Fibroblast of skin of right quadriceps (primary cell): ENCODE data around the gene CTNNB1.
A peak's percentile ranks its signal among the peaks of the same experiment; 100 is the strongest.

ENCODE experiments used
- DNase-seq: peaks from one replicate; pipeline ENCODE4 v3.0.0-alpha.2; 2013

CTNNB1 gene

DNA sequence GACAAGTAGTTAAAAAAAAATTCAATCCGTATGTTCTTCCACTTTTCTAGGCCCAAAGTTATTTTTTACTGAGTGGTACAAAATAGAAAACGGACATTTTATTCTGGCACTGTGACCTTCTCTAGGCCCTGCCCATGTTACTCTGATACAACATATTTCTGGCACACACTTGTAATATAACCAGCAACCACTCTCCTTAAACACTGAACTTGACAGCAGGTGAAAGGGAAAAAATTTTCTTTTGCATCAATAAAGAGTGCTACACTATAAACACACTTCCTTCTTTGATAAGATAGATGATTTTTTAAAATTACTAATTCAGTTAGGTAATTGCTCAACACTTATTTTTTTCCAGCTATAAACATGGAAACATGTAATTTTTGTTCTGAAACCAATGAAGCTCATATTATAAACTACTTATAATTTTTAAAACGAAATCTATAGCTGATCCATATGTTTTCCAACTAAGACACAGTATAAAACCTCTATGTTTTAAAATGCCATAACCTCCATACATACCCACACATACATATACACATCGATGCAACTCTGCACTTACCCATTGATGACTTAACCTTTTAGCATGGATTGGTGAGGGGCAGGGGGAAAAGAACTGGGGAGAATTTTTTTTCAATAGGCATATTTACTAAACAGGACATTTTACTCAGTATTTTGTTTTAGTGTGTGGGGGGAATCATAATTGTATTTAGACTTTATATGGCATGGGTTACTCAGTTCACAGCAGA is 5.3 kb upstream of the CTNNB1 start:
- DNase-seq = no peak

DNA sequence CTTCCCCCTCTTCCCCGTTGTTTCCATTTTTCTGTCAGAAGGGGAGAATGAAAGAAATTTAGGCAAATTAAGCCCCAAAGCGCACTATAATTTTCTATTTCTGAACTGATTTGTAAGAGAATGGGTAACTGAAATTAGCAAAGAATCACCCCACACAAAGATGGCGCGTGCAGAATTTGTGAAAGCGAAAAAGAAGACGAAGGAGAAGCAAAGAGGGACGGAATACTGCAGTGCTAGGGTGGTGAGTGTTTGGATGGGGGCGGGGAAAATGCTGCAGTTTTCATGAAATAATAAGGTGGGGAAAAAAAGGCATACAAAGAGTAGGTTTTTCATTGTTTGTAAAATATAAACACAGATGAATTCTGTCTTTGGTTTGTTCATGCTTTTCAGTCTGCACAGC is 4.6 kb upstream of the CTNNB1 start:
- no peak for DNase-seq

DNA sequence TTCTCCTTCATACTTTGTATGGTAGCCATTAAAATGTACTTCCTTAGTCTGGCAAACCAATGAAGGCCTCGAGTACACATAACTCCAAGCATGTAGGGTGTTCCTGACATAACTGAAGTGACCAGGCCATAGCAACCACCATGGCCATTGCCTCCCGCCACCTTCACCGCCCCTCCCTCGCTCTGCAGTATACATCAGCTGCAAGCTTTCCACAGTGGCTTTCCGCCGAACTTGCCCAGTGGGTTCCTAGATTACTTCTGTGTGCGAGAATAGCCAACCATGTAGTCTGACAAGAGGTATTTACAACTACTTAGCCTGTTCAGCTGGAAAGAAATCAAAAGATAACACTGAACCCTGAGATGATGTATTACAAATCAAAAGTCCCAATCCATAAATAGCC is 3.4 kb upstream of the CTNNB1 start:
- DNase-seq = no peak

DNA sequence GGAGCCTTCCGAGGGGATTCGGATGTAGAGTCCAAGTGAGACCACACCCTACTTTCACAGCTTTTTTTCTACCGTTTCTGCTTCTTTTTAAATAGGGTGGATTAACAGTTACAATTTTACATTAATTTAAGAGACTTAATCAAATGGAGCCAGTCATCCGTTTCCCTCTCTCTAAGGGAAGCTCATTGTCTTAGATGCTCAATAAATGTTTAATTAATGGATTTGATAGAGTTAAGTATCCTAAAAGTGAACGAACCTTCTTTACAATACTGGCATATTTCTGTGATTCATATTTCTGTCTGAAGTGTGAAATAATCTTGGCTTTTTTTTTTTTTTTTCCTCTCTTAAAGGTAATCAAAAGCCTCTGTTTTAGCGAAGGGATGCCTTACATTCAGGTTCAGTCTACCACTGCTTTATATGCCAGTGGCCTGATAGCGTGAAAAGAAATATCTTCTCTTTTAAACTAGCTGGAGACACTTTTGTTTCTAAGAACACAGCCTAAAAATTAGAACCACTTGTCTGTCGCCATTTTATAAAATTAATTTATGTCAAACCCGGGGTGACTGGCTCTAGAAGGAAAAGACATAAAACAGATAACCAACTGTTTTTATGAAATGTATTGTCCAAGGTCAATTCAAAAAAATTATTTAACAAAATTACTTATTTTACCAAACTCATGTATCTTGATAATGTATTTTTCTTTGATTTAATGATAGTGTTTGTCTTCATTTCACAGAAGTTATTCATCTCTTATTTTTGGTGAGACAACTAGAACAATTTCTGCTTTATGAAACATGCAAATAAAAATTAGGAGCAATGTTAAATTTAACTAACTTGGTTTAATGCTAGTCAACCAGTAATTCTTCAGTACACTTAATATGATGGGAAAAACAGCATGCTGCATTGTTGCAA is 2.5 kb upstream of the CTNNB1 start:
- no peak for DNase-seq

DNA sequence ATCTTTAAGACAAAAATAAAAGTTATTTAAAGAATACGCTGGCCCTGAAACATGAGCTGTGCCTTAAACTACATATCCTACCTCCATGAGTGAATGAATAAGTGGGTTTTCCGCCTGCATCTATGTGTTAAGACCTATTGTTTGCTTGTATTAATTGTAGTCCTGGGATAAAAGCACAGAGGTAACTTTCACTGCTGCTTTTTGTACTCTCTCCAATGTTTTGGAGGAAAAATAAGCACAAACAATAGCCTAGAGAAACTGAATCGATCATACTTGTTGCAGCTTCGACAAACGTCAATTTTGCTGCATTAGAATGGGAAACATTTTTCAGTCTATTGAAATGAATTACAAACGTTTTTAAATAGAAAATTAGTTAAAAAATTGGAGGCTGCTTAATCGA is 1.3 kb upstream of the CTNNB1 start:
- DNase-seq = no peak

DNA sequence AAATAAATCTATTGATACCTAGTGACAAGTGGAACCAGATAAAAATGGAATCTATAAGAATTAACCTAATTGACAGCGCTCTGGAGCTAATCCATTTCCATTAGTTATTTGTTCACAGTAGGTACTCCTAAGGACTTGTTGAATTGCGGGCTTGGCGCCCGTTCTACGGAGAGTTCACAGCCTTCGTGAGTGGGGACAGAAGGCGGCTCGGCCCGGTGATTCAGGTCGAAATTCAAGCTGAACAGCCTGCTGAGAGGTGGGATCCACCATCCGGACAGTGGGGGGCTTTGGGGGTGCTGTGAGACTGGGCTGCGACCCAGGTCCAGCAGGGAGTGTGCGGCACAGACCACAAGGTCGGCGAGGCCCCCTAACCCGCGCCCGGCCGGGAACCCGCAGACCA is 779 bp upstream of the CTNNB1 start:
- DNase-seq = peak; percentile 12

DNA sequence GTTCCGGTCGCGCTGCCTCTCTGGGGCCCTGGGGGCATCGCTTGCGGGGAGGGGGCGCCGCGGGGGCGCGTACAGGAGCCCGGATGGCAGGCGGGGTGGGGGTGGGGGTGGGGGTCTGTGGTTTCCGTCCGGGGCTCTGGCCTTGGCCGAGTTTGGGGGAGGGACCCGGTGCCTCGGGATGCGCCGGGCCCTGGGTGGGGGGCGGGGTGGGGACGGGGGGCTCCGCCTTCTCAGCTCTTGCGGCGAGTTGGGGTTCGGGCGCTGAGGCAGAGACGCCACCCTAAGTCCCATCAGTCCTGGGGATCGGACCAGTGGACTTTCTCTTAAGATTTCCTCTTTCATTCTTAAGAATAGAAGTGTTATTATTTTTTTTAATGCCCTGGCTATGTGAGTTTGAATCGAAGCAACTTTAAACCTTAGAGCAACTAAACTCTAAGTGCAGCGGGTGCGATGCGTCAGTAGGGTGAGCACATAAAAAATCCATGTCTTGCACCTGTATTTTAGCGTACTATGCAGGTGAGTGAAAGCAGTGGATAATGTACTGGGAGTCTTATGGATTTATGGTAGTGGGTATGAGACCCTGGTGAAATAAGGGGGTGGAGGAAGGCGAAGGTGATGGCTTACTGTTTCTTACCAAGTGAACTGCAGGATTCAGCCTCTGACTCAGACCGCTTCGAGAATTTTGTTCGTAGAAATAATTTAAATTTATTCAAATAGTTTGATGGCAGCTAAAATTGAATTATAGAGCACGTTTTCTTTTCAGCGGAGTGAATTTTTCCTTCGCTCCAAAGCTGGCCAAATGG is 762 bp downstream of the CTNNB1 start:
- DNase-seq = peak; percentile 27

DNA sequence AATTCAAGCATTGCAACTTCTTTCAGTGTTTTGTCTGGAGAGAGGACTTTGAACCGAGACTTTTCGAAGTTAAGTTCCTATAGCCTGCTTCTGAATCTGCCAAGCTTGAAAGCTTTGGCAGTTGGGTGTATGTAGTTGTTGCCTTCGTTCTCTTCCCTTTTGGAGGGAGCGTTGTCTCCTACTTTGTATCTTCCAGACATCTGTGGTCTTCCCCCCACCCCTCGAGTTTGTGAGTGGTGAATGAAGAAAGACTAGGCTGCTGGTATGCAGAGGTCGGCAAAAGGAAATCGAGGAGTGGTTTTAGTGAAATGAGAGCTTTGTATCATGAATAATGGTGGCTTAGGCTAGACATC is 1.3 kb downstream of the CTNNB1 start:
- DNase-seq = peak; percentile 74

DNA sequence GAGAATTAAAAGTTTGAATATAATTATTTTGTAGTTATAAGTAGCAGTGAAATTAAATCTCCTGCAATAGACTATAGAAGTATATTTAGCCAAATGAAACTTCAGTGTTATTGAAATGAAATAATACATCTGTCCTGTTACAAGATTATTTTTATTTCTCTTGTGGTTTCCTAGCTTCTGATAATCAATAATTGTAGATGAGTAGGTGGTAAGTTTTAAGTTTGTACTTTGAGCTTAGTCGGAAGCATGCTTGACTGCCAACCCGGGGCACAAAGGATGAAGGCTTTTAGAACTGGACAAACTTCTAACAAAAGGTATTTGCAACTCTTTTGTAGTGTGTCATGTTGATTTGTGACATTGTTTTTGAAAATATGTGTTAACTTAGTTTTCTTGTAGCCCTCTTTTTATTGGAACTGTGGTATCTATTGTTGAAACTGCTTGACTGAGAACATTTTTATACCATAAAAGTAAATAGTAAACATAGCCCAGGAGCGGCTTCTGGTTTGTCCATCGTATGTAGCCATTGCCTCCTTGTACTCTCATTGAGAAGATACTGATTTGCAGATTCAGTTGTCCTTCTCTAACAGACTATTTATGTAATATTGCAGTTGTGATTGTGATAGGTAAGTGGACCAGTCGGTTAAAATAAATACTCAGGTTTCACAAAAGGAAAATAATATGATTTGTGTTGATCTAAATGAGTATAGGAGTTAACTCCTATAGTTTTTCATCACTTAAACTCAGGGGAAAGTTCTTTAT is 2.9 kb downstream of the CTNNB1 start:
- DNase-seq = no peak

DNA sequence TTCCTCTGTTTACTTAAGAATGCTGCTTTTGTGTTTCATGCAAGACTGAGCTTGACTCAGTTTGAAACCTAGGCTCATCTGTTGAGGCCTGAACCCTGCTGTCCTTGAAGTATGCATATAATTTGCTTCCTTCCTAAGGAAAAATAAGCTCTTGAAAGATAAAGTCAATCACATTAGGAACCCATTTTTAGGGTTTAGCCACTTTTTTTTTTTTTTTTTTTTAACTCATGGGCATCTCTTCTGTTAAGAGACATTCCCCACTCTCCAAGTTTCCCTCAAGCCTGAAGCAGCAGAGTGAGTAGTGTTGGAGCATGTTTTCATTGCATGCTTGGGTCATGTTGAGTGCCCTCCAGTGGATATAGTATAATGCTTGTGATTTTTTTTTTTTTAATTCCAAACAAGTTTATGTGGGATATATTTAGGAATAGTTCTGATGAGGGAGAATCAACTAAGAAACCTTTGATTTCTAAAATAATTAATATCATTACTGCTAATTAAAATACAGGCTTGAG is 3.6 kb downstream of the CTNNB1 start:
- DNase-seq = peak; percentile 60

DNA sequence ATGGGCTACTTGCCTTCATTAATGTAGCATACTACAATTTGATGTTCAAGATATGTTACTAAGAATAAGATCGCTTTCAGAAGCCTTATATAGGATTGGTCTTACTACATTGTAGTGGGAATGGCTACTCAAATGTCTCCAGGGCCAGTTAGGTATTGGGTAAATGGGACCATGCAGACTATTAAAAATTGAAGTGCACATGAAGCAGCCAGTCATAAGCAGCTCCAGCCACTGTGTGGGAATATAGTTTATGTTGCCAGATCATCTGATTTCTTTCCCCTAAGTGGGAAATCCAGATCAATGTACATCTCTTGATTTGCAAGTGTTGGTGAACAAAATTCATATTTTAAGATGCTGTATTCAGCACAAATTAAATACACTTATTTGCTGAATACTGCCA is 5.1 kb downstream of the CTNNB1 start:
- DNase-seq = no peak

DNA sequence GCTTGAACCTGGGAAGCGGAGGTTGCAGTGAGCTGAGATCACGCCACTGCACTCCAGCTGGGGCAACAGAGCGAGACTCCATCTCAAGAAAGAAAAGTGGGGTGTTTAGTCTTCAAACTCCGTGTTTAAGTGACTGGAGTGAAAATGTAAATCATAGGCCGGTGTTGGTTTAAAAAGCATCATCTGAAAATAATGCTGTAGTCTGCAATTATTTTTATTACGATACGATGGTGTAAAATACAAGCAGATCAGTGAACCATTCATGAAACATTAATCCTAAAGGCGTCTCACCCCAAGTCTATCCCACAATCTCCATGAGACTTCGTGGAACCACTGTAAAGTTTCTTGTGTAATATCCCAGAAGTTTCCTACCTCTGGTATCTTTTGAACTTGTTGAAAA is 6.3 kb downstream of the CTNNB1 start:
- no peak for DNase-seq

DNA sequence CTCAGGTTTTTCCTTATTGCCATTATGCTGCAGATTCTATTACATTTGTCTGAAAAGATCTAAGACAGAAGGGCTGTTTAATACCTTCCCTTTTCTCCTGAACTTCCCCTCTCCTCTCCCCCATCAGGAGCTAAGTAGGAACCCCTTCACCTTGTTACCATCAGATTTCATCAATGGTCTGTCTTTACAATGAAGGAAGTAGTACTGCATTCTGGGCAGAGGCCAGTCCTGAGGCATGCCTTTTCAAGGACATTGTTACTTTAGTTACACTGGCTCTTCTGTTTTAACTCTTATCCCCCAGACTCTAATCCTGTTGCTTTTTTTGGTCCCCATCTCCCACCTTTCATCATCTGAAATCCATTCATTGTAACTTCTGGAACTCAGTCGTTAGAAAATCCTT is 8.1 kb downstream of the CTNNB1 start:
- DNase-seq = no peak

DNA sequence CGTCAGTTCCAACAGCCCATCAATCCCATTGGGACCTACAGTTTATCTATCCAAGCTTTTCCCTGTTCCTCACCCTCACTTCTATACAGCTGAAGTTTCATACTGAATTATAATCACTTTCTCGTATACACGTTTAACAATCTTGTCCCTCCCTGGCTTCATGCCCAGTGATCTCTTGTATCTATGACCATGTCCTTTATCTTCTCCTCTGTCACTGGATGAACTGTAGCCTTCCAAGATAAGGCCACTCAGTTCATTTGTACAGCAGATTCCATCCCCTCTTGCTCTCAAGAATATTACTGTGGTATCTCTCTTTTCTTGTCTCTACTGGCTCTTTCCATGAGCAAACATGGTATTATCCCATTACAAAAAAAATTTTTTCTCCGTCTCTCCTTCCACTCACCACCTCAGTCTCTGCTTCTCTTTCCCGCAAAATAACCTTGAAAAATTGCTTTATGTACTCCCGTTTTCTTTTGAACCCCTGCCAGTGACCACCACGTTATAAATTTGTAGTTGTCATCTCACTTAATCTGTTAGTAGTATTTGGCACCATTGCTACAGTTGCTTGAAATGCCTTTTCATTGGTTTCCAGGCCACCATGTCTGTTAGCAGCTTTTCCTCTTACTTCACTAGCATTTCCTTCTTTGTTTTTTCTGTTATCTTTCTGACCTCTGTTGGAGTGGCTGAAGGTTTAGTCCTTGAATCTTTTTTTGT is 9.4 kb downstream of the CTNNB1 start:
- DNase-seq = peak; percentile 32

DNA sequence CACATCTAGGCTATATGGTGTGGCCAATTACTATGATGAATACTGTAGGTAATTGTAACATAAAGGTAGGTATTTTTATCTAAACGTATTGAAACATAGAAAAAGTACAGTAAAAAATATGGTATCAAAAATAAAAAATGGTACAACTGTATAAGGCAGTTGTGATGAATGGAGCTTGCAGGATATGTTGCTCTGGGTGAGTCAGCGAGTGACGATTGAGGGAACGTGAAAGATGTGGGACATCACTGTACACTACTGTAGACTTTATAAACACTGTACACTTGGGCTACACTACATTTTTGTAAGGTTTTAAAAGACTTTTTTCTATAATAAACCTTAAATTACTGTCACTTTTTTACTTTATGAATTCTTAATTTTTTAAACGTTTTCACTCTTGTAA is 10.3 kb downstream of the CTNNB1 start:
- DNase-seq = no peak

DNA sequence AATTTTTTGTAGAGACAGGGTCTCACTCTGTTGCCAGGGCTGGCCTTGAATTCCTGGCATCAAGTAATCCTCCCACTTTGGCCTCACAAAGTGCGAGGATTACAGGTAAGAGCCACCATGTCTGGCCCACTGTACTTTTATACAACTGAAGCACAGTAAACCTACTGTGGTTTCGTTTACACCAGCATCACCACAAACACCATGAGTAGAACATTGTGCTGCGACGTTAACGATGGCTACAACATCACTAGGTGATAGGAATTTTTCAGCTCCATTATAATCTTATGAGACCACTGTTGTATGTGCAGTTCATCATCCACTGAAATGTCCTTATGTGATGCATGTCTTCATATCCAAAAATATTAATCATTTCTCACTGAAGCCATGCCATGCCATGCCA is 11.7 kb downstream of the CTNNB1 start:
- no peak for DNase-seq

DNA sequence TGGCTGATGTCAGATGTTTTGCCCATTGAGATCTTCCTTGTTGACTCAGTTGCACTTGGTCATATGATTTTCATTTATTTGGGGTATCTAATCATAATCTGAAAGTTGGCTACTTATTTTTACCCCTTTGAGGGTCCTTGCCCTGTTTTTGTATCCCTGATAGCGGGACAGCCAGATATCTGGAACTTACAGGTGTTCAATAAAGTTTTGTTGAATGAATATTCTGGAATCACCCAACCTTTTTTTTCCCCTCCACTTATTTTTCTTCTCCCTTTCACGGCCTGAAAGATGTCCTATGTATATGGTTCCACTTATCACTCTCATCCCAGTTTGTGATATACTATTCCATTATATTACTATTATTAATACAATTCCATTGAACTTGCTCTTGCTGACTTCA is 12.8 kb downstream of the CTNNB1 start:
- no peak for DNase-seq

DNA sequence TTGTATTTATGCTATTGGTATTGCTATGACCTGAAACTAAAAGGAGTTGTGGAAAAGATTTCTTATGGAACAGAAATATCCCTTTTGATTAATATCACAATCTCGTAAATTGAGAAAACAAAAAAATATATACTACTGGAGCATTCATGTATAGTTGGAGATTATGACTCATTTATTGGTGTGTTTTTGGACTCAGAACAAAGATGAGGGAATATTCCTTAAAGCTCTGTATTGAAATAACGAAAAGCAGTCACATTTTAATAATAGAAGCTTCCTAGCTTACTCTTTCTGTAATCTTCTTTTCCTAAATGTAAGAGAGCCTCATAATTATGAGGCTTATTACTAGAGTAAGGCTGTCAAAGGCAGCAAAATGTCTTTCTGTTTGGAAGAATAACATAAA is 14.3 kb downstream of the CTNNB1 start:
- DNase-seq = no peak

DNA sequence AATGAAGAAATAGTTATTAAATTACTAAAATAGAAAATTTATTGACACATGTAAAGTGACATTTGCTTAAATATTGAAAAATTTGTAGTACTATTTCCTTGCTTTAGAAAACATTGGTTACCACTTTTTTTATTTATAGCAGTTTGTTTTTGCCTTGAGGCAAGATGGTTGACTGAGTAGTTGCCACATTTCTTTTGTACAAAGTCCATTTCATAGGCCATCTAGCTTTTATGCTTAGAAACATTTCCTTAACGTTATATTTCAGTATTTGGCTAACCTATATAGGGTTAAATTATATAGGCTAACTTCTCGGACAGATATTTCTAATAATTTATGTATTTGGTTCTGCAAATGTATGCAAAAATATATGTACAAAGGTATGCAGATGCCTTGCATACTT is 17.1 kb downstream of the CTNNB1 start:
- DNase-seq = no peak

DNA sequence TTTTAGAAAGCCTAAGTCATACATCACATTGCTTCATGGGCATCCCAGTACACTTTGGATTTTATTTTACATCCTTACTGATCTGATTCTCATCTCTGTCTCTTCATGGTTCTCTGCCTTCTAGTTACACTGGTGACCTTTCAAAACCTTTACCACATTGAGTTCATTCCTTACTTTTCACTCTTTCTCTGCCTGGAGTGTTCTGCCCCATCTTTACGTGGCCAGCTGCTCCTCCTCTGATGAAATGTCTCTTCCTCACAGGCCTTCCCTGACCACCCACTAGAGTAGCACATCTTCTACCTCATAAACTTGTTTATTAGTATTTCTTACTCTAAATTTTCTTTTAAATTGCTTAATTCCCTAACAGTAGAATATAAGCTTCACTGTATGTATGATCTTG is 17.7 kb downstream of the CTNNB1 start:
- no peak for DNase-seq

DNA sequence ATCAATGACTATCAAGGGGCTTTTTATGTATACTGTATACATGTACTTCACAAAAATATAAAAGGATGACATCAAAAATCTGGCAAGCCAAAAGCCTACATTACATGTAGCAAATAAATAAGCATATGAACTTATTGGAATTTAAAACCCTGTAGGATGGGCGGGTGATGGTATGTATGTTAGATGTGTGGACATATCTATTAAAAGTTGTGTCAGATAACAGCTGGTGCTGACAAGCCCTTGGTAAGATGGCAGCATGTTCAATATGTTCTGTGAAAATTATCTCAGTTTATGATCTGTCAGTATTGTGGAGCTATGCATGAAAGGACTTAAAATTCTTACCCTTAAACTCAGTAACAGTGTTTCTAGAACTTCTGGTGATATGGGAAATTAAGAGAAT is 20.1 kb downstream of the CTNNB1 start:
- DNase-seq = no peak
